ENCODE data around the gene CLSTN2. TPM values are rescaled to one million over a fixed set of nuclear protein-coding genes. Genes with fewer than 3 reads are reported as not detected.

The CLSTN2 gene
- total and polyA plus RNA-seq, 2 of the 13 experiments (the other 11 are each of a cell fraction or from before 2014, with no cell fraction given): not detected

GRCh38 chr3:140463355-140463754, 528.4 kb downstream of the CLSTN2 start (continued):
- TF ChIP-seq ZHX1 (CRISPR knock-in tag; IDR thresholded peaks at IDR 0.05; ENCODE audit: low read depth): no peak
- no peak for TF ChIP-seq TP53 (CRISPR knock-in tag; conservative IDR thresholded peaks at IDR 0.05)
- no peak for TF ChIP-seq ZNF451 (CRISPR knock-in tag; IDR thresholded peaks at IDR 0.05)
- TF ChIP-seq, protein P1, sequence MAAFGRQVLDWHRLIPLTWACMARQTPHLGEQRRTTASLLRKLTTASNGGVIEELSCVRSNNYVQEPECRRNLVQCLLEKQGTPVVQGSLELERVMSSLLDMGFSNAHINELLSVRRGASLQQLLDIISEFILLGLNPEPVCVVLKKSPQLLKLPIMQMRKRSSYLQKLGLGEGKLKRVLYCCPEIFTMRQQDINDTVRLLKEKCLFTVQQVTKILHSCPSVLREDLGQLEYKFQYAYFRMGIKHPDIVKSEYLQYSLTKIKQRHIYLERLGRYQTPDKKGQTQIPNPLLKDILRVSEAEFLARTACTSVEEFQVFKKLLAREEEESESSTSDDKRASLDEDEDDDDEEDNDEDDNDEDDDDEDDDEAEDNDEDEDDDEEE (CRISPR knock-in tag; IDR thresholded peaks at IDR 0.05): no peak
- TF ChIP-seq CBFB (CRISPR knock-in tag; IDR thresholded peaks at IDR 0.05): no peak

DNA sequence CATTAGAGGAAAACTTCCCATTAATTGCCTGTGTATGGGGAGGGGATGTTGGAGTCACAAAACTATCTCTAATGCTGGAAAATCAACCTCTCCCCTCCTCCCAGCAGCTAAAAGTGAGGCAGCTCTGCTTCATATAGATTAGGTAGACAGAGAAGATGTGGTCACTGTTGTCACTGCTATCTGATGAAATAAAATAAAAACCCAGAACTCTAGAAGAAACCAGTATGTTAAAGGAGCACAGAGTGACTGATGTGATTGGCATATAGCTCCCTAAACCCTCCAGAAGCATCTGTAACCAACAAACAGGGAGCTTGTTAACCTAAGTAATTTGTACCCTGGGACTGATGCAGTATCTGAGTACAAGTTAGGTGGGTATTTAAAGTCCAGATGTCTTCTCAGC, 531.0 kb downstream of the CLSTN2 start:
- no peak overlapping the region for H3K4me3 ChIP-seq (replicated peaks in 1 of 3; ENCODE audit: insufficient read depth in 1 of 3, low read depth in 2 of 3, low read length in 3 of 3)
- no peak overlapping the region for H2AFZ ChIP-seq (ENCODE audit: low read length)
- intact Hi-C loops (cut with micrococcal nuclease; ENCODE audit: unreplicated experiment) (no loop called here), in situ Hi-C loops (cut with HindIII; ENCODE audit: extremely low pct_ligation_motif_present, low pct_unique_long_range_greater_than_20kb) (no loop called here)
- DNase-seq (ENCODE audit: low spot score) (no peak), FAIRE-seq (no peak), ATAC-seq (no peak)
- ChIA-PET POLR2A (no interaction called here), CTCF (ENCODE audit: low intra/inter-chr PET ratio, low total read pairs) (no interaction called here)
- H3K4me1 ChIP-seq (ENCODE audit: insufficient read depth, low read length): no peaks in the 10 kb centered on the region
- no peaks in the 10 kb centered on the region for H4K20me1 ChIP-seq (ENCODE audit: insufficient read depth, low read length)
- BruUV-seq (replicated peaks): no TSS peak
- no peak overlapping the region for H3K9ac ChIP-seq (ENCODE audit: insufficient read depth, low read depth, low read length)
- no peaks in the 10 kb centered on the region for H3K79me2 ChIP-seq (ENCODE audit: insufficient read depth, low read length)
- H3K27me3 ChIP-seq (ENCODE audit: control insufficient read depth in 1 of 2, insufficient read depth in 2 of 2, low read length in 2 of 2): no peaks in the 10 kb centered on the region
- H3K4me2 ChIP-seq (ENCODE audit: low read depth, low read length): no peak overlapping the region
- H3K9me3 ChIP-seq (ENCODE audit: low read length): no peaks in the 10 kb centered on the region
- H3K27ac ChIP-seq (ENCODE audit: extremely low read length, insufficient read depth, low read length): no peak overlapping the region
- no peaks in the 10 kb centered on the region for H3K36me3 ChIP-seq (replicated peaks in 1 of 2; ENCODE audit: control insufficient read depth in 1 of 2, insufficient read depth in 2 of 2, low read length in 2 of 2)
- no peak for TF ChIP-seq ZNF672 (CRISPR knock-in tag; IDR thresholded peaks at IDR 0.05)
- no peak for TF ChIP-seq ZFP36 (IDR thresholded peaks at IDR 0.05; ENCODE audit: borderline replicate concordance, low read depth, low read length, partially characterized antibody)
- no peak for TF ChIP-seq ZNF569 (CRISPR knock-in tag; IDR thresholded peaks at IDR 0.05; ENCODE audit: borderline replicate concordance)
- TF ChIP-seq, protein P2, sequence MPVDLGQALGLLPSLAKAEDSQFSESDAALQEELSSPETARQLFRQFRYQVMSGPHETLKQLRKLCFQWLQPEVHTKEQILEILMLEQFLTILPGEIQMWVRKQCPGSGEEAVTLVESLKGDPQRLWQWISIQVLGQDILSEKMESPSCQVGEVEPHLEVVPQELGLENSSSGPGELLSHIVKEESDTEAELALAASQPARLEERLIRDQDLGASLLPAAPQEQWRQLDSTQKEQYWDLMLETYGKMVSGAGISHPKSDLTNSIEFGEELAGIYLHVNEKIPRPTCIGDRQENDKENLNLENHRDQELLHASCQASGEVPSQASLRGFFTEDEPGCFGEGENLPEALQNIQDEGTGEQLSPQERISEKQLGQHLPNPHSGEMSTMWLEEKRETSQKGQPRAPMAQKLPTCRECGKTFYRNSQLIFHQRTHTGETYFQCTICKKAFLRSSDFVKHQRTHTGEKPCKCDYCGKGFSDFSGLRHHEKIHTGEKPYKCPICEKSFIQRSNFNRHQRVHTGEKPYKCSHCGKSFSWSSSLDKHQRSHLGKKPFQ (CRISPR knock-in tag; IDR thresholded peaks at IDR 0.05; ENCODE audit: insufficient replicate concordance): no peak
- no peak for TF ChIP-seq ATF1 (CRISPR knock-in tag; IDR thresholded peaks at IDR 0.05)
- TF ChIP-seq PRMT3 (CRISPR knock-in tag; IDR thresholded peaks at IDR 0.05; ENCODE audit: borderline replicate concordance, low read depth): no peak
- TF ChIP-seq ZNF816 (CRISPR knock-in tag; IDR thresholded peaks at IDR 0.05; ENCODE audit: borderline replicate concordance): no peak
- TF ChIP-seq CERS6 (CRISPR knock-in tag; IDR thresholded peaks at IDR 0.05): no peak
- no peak for TF ChIP-seq ZIK1 (CRISPR knock-in tag; IDR thresholded peaks at IDR 0.05; ENCODE audit: borderline replicate concordance, low read depth)
- no peak for TF ChIP-seq ZNF235 (CRISPR knock-in tag; IDR thresholded peaks at IDR 0.05; ENCODE audit: borderline replicate concordance)
